ENCODE results near the gene ZFP36L1. TPM values are rescaled to one million over a fixed set of nuclear protein-coding genes. Genes with fewer than 3 reads are reported as not detected.
A peak's percentile ranks its signal among the peaks of the same experiment; 100 is the strongest.

The ZFP36L1 gene
- total and polyA plus RNA-seq, 10 of the 15 experiments (the other 5 are each of a cell fraction or from before 2014, with no cell fraction given): 22.0 to 184 (median 66.1) TPM

- TF ChIP-seq RBBP5 (conservative IDR thresholded peaks at IDR 0.05) (no peak), MEF2A (IDR thresholded peaks at IDR 0.05; ENCODE audit: insufficient read depth, low read depth, low read length) (no peak), RCOR1 (conservative IDR thresholded peaks at IDR 0.05; ENCODE audit: low read depth, low read length) (peak; percentile 83; the same call in 1 of the 2 replicates), RAD21 (IDR thresholded peaks at IDR 0.05; ENCODE audit: insufficient read depth, low read depth, low read length) (0 out of 2 replicates have a peak, but pooled peaks have one; percentile 14), E2F4 (IDR thresholded peaks at IDR 0.05; ENCODE audit: low read depth, low read length) (no peak), ETV6 (conservative IDR thresholded peaks at IDR 0.05 in 1 of 2, IDR thresholded peaks at IDR 0.05 in 1 of 2; ENCODE audit: borderline replicate concordance in 1 of 2, low read depth in 1 of 2) (no peak; a peak in 1 of 4 replicates), ZZZ3 (IDR thresholded peaks at IDR 0.05; ENCODE audit: control insufficient read depth, insufficient read length, low read depth) (no peak), MEF2B (IDR thresholded peaks at IDR 0.05; ENCODE audit: partially characterized antibody, poor library complexity, severe bottlenecking) (peak; percentile 10), ZNF384 (IDR thresholded peaks at IDR 0.05; ENCODE audit: borderline replicate concordance, low read depth, low read length) (0 out of 2 replicates have a peak, but pooled peaks have one; percentile 15)
- TF ChIP-seq, protein P1, sequence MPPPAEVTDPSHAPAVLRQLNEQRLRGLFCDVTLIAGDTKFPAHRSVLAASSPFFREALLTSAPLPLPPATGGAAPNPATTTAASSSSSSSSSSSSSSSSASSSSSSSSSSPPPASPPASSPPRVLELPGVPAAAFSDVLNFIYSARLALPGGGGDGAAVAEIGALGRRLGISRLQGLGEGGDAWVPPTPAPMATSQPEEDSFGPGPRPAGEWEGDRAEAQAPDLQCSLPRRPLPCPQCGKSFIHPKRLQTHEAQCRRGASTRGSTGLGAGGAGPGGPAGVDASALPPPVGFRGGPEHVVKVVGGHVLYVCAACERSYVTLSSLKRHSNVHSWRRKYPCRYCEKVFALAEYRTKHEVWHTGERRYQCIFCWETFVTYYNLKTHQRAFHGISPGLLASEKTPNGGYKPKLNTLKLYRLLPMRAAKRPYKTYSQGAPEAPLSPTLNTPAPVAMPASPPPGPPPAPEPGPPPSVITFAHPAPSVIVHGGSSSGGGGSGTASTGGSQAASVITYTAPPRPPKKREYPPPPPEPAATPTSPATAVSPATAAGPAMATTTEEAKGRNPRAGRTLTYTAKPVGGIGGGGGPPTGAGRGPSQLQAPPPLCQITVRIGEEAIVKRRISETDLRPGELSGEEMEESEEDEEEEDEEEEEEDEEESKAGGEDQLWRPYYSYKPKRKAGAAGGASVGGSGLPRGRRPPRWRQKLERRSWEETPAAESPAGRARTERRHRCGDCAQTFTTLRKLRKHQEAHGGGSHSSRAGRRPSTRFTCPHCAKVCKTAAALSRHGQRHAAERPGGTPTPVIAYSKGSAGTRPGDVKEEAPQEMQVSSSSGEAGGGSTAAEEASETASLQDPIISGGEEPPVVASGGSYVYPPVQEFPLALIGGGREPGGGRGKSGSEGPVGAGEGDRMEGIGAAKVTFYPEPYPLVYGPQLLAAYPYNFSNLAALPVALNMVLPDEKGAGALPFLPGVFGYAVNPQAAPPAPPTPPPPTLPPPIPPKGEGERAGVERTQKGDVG (CRISPR knock-in tag; IDR thresholded peaks at IDR 0.05): no peak
Measured at GRCh38 chr14:68796418-68797101, 3.7 kb upstream of the ZFP36L1 start (continued).

All from GM12878 (cell line).